GM19452 (cell line): ENCODE results near the gene APBA2.
"Not testable (repeated sequence)": the region's sequence is repeated elsewhere in the genome, so short reads cannot be mapped to it uniquely, and the experiment has no call there.

Experiments
- ATAC-seq: cut with Tn5 transposase; IDR thresholded peaks from one replicate; pipeline ENCODE4 v1.9.1; 2021; ENCODE audit not compliant: unreplicated experiment

APBA2 gene

DNA sequence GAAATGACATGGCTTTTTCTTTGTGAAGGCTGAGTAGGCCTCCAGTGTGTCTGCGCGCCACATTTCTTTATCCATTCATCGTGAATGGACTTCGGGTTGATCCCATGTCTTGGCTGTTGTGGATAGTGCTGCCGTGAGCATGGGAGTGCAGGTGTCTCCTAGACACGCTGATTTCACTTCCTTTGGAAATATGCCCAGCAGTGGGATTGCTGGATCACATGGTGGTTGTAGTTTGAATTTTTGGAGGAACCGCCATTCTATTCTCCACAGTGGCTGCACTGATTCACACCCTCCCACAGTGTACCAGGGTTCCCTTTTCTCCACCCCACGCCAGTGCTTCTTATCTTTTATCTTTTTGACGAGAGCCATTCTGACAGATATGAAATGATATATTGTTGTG is 212.2 kb downstream of the APBA2 start:
- no peak for ATAC-seq

- no peak for ATAC-seq
Measured at GRCh38 chr15:29098652-29099051, 212.9 kb downstream of the APBA2 start.

DNA sequence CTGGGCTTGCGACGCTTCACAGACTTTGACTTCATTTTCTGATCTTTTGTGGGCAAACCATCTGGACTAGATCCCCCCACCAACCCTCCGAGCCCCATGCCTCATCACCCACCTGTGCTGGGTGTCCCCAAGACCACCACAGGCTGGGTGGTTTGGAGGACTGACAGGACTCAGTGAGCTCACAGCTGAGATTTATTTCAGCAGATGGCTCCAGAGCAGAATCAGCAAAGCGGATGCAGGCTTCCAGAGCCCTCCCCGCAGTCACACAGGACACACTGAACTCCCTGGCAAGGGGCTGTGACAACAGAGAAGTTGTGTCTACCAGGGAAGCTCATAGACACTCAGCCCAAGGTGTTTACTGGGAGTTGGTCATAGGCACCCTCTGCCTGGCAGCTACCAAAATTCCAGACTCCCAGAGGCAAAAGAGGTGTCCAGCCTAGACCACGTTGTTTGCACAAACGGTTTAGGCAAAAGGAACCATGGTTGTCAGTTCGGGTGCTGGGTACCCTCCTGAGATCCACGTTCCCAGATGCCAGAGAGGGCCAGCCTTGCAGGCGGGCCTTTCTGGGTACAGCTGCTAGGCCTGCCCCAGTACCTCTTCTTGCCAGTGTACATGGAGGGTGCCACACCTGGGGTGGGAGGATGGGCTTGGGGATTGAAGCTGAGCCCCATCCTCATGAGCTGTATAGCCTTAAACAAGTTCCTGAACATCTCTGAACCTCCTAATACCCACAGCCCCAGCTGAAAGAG is 213.5 kb downstream of the APBA2 start:
- ATAC-seq, result no peak

DNA sequence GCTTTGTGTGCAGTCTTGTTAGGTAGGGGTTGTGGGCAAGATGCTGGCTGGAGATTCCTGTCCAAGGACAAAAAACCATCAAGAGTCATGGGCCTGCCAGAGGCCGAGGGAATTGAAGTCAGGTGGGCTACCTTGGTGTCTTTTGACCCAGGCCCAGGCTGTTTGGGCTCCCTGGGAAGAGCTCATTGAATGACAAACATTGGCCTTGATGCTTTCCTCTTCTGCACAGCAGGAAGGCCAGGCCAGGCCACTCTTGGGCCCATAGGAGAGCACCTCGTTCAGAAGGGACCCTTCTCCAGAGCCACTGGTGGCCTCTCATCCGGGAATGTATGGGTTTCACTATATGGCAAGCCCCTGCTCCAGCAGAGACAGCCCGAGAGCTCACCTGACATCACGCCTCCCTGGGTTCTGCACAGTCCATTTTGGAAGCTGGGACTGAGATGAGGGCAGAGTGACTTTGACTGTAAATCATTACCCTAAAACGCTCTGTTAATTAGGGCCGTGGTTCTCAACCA is 214.8 kb downstream of the APBA2 start:
- ATAC-seq, result no peak

DNA sequence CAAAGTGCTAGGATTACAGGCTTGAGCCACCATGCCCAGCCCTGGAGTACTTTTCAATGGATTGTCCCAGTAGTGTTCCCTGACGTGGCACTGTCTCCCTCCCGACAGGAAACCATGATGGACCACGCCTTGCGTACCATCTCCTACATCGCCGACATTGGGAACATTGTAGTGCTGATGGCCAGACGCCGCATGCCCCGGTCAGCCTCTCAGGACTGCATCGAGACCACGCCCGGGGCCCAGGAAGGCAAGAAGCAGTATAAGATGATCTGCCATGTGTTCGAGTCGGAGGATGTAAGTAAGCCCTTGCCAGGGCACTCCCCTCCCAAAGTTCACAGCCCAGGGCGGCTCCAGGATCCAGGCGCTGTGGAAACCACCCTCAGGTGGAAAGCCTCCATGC is 215.7 kb downstream of the APBA2 start:
- ATAC-seq, result no peak

- not testable (repeated sequence) for ATAC-seq
Measured at GRCh38 chr15:29102173-29102794, 216.5 kb downstream of the APBA2 start.

- ATAC-seq, result no peak
Measured at GRCh38 chr15:29102911-29103823, 217.4 kb downstream of the APBA2 start.

DNA sequence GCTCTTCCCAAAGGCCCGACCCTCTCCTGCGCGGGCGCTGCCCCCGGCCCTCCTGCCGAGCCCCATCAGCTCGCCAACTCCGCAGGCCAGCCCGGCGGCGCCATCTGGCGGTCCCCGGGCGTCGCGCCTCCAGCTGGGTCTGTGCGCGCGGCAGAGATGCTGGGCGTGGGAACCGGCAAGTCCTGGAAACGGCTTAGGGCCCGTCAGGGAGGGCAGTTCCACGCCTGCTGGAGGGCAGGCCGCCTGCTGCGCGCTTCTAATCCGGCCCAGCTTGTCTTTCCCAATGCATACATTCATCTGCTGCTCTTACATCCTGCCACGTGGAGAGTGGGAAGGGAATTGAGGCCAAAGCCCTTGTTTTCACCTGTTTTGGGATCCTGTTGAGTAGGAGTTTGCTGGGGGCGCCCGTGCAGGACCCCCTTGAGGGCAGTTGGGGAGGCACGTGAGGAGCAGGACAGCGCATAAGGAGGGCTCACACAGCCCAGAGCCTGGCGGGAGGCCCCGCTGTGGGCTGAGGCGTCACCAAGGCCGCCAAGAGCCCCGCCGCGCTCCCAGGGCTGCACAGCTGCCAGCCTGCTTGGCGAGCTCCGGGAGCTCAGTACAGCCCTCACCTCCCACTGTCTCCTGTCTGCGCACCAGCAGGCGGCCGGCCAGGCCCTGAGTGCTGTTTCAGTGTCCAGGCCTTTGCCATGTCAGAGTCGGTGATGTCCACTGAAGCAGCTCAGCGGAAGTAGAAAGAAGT is 218.2 kb downstream of the APBA2 start:
- no peak for ATAC-seq

DNA sequence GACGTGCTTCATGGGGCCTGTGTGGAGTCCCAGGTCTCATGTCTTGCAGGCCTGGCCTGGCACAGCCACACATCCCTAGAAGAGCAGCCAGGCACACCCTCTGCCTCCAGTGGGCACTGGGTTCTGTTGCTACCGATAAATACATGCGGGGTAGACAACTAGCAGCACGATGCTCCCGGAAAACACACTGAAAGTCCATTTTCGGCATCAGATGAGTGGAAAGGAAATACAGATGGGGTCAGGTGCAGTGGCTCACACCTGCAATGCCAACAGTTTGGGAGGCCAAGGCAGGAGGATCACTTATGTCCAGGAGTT is 218.7 kb downstream of the APBA2 start:
- ATAC-seq, result no peak

- ATAC-seq, result no peak
Measured at GRCh38 chr15:29105151-29105854, 219.5 kb downstream of the APBA2 start.

- ATAC-seq, result no peak
Measured at GRCh38 chr15:29106116-29106515, 220.3 kb downstream of the APBA2 start.

DNA sequence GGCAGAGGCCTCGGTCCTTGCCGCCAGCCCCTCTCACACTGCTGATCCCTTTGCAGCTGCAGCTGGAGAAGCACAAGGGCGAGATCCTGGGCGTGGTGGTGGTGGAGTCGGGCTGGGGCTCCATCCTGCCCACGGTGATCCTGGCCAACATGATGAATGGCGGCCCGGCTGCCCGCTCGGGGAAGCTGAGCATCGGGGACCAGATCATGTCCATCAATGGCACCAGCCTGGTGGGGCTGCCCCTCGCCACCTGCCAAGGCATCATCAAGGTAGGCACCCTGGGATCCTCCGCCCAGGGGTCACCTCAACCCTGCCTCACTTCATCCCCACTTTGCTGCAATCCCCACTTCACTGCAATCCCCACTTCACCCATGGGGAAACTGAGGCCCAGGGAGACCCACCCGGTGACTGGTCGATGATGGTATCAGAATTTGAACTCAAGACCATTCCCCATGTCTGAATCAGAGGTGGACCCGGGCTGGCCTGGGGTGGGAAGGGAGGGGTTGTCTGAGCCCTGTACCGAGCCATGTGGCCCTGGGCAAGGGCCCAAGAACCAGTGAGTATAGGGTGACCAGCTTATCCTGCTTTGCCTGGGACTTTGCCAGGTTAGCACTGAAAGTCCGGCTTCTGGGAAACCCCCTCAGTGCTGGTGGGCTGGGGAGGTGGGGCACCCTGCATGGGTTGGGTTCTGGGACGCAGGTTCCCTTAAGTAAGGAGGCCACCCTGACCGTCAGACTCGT is 220.9 kb downstream of the APBA2 start:
- no peak for ATAC-seq

- no peak for ATAC-seq
Measured at GRCh38 chr15:29107291-29107890, 221.6 kb downstream of the APBA2 start.

- no peak for ATAC-seq
Measured at GRCh38 chr15:29107971-29108645, 222.3 kb downstream of the APBA2 start.

DNA sequence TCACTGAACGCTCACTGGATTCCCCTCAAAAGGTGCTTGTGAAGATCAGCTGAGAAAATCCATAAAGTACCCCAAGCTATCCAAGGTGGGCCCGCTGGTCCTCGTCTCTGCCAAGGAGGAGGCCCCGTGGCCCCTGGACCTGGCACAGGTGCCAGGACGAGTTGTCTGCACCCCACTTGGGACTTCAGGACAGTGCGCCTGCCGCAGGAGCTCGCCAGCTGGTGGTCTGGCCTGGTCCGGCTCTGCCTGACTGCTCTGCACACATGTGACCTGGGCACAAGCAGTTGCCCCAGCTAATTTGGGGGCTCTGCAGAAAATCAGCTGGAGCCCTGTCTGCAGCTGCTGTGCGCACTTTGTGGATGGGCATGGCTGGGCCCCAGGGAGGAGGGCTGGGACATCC is 224.0 kb downstream of the APBA2 start:
- no peak for ATAC-seq

DNA sequence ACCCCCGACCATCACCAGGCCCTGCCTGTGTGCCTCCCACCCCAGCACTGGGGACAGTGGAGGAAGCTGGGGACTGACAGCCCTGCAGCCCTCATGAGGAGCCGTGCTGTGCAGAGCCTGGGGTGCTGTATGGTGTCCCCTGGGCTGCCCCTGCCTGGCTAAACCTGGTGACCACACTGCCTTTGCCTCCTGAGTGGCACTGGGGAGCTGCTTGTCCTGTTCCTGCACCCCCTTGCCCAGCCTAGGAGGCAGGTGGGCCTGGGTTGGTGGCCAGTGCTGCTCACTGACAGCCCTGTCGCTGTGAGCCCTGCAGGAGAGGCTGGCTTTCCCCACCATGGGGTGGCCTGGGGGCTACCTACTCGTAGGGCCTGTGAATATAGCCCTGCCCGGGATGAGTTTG is 224.4 kb downstream of the APBA2 start:
- no peak for ATAC-seq

- ATAC-seq, result no peak
Measured at GRCh38 chr15:29110733-29111132, 225.0 kb downstream of the APBA2 start.

DNA sequence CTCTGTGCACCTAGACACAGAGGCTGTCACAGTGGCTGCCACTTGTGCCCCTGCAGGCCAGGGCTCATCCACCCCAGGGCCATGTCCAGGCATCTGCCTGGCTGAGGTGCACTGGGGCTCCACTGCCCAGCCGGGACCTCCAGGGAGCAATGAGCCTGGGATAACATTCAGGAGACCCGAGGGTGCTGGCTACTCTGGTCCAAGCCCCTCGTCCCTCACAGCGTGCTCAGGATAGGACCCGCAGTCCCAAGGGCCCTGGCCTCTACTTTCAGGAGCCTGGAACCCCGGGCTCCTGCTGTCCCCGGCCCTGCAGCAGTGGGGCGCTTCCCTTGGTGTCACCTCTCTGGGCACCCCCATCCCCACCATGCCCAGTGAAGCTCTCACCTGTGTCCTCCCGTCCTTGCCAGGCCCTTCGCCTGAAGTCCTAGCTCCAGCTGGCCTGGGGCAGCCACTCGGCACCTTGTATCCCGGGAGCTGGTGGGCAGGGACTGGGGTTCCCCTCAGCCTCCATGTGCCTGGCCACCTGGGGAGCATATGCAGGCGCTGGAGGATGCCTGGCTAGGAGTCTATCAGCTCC is 226.0 kb downstream of the APBA2 start:
- no peak for ATAC-seq
